Heart right ventricle (tissue), 16 donors: Measurements from ENCODE around the gene POLR2C. TPM values are rescaled to one million over a fixed set of nuclear protein-coding genes. Genes with fewer than 3 reads are reported as not detected.

ENCODE experiments used
- ATAC-seq, 8 donors: fragments of 200-7000 bp; cut with Tn5 transposase; one replicate each; pipeline ENCODE4 v1.9.1; 2020; ENCODE audit warnings: mild to moderate bottlenecking in 8 of 8, moderate library complexity in 8 of 8, moderate number of reproducible peaks in 1 of 8
- DNase-seq, 2 donors: peaks; one replicate each; pipeline ENCODE4 v3.0.0-alpha.2; 2020
- H3K27ac ChIP-seq, 10 donors: fragments of 200-600 bp; sonication (generic) in 2 of 10; one replicate each; pipeline versions ENCODE4 v1.5.0 to v1.8.0; 2020 to 2022; ENCODE audit warnings: mild to moderate bottlenecking in 3 of 10
- H3K27me3 ChIP-seq, 7 donors: fragments of 200-600 bp; one replicate each; pipeline ENCODE4 v1.8.0; 2021 to 2022; ENCODE audit warnings: mild to moderate bottlenecking in 2 of 7
- H3K36me3 ChIP-seq, 9 donors: fragments of 200-600 bp; sonication (generic) in 1 of 9; one replicate each; pipeline versions ENCODE4 v1.5.0 to v1.8.0; 2020 to 2022; ENCODE audit warnings: mild to moderate bottlenecking in 2 of 9
- H3K4me1 ChIP-seq, 9 donors: fragments of 200-600 bp; sonication (generic) in 1 of 9; one replicate each; pipeline versions ENCODE4 v1.5.0 to v1.8.0; 2020 to 2022; ENCODE audit warnings: mild to moderate bottlenecking in 4 of 9
- H3K4me3 ChIP-seq, 10 donors: fragments of 200-600 bp; sonication (generic) in 2 of 10; one replicate each; pipeline versions ENCODE4 v1.5.0 to v1.8.0; 2020 to 2022; ENCODE audit warnings: mild to moderate bottlenecking in 7 of 10, moderate library complexity in 2 of 10
- H3K9me3 ChIP-seq, 11 donors: fragments of 200-600 bp in 10 of 11; sonication (generic) in 2 of 11; one replicate each; pipeline versions ENCODE4 v1.5.0 to v1.8.0; 2013 to 2022; ENCODE audit warnings: mild to moderate bottlenecking in 2 of 11, control low read depth in 1 of 11, moderate library complexity in 1 of 11
- CTCF ChIP-seq, 9 donors: fragments of 200-600 bp; sonication (generic) in 2 of 9; IDR thresholded peaks; one replicate each; pipeline versions ENCODE4 v1.5.0 to v1.8.0; 2021 to 2022; ENCODE audit warnings: antibody characterized with exemption in 9 of 9, mild to moderate bottlenecking in 5 of 9, moderate library complexity in 1 of 9
- WGBS, 2 donors: extraction: QIAGEN DNeasy Blood & Tissue Kit; methylation state at CpG; one replicate each; pipeline ENCODE4 v1.1.7; 2013; ENCODE audit warnings: inconsistent platforms in 1 of 2; 5-methylcytosine and 5-hydroxymethylcytosine counted together
- intact Hi-C, 10 donors: fragments of 100-400 bp; cut with DNase I; formaldehyde crosslinking; loops; one replicate each; pipeline versions ENCODE4 v1.11.1 to v1.14.2; 2022
- polyA plus RNA-seq, 2 donors: library from polyadenylated mRNA; stranded (reverse); fragments of 200-250 nt; gene quantifications; one replicate each; pipeline ENCODE4 v1.2.3, GENCODE V29; 2013
- total RNA-seq, 10 donors: library from RNA; stranded (reverse); fragmentation: NEBNext Ultra II Directional in 3 of 10; extraction: Animal tissue kit (Norgen Biotek cat#: 25700) in 3 of 10; gene quantifications; one replicate each; pipeline versions ENCODE4 v1.2.1 to v1.2.4, GENCODE V29; 2021 to 2023
- donor health status: Arrhythmogenic right ventricular cardiomyopathy.
- donor health status: ischemic (EF 13 %, LVEDD 7.1; RV severe dilation, severe dysfunction).
- donor health status: healthy with polysubstance abuse.
- donor health status: DM: no; HTN: yes; CAD: no.
- donor health status: DM: no; HTN: no; CAD: no.
- donor health status: ischemic (EF 25% LVEDD 6.9; RV normal size, moderate dysfunction).
- donor health status: ischemic (EF 25% LVEDD 5.7; RV mildly dilated, moderate dysfunction).
- donor health status: healthy.
- donor health status: DM: yes; HTN: yes; CAD: no.
- donor health status: Ischemic cardiomyopathy.
- donor health status: ischemic (EF 35%, LVEDD 5.7; RV mildly dilated, moderate dysfunction).
- donor health status: nonischemic (EF 11% LVEDD 7.7; RV severe dilation, severe dysfunction).
- donor health status: DM: yes; HTN: yes; CAD: no.
- donor health status: PGD.
- donor health status: ischemic (EF 29% LVEDD 5.4; RV normal size, mild dysfunction).
- donor health status: nonischemic (EF 23%, LVEDD 6.1; RV moderate dilation, normal function).

POLR2C gene
- total and polyA plus RNA-seq, 12 donors = 17.9 to 56.7 (median 46.1) TPM

- intact Hi-C loops = loop anchor here in 5 of 10 donors (5.0 kb wide), 2 partner anchors 37 to 47 kb away; no protein-coding TSS in a partner anchor
- peaks cover 16 to 63% (median 42%) of the 10 kb centered on the region in 9 donors for H3K4me1 ChIP-seq
These were observed 17.7 kb downstream of the POLR2C start for GRCh38 chr16:57479976-57480753.

GRCh38 chr16:57480754-57481230 is 18.3 kb downstream of the POLR2C start:
- peaks cover 16 to 68% (median 45%) of the 10 kb centered on the region in 9 donors for H3K4me1 ChIP-seq
- no peaks in the 10 kb centered on the region for H3K36me3 ChIP-seq
- DNase-seq (no peak), ATAC-seq (no peak)
- no peak for TF ChIP-seq CTCF (IDR thresholded peaks at IDR 0.05)
- H3K4me3 ChIP-seq = peak overlapping the region in 1 of 10 donors; percentile 64
- peaks cover 0 to 15% (median 0%) of the 10 kb centered on the region in 7 donors for H3K27me3 ChIP-seq
- WGBS, 2 donors = 65 to 70% methylated on average over 6 of the region's 6 CpGs
- peak overlapping the region in 8 of 10 donors; percentile 20 to 75 (median 67) for H3K27ac ChIP-seq
- H3K9me3 ChIP-seq = no peaks in the 10 kb centered on the region
- intact Hi-C loops = loop anchor here in 1 of 10 donors (5.0 kb wide), 1 partner anchor 47 kb away; no protein-coding TSS in a partner anchor

More at GRCh38 chr16:57479976-57480753, 17.7 kb downstream of the POLR2C start:
- peak overlapping the region in 9 of 10 donors; percentile 20 to 75 (median 67) for H3K27ac ChIP-seq
- DNase-seq (peak in 1 of 2 donors; percentile 69), ATAC-seq (peak; percentile 40 to 67 (median 58))
- no peak for TF ChIP-seq CTCF (IDR thresholded peaks at IDR 0.05)
- H3K4me3 ChIP-seq = peak overlapping the region in 9 of 10 donors; percentile 42 to 67 (median 60)
- peaks cover 0 to 11% (median 0%) of the 10 kb centered on the region in 7 donors for H3K27me3 ChIP-seq
- H3K36me3 ChIP-seq = peaks cover 0 to 3% (median 0%) of the 10 kb centered on the region in 9 donors
- WGBS, 2 donors = 28 to 31% methylated on average over 14 to 15 of the region's 15 CpGs
- no peaks in the 10 kb centered on the region for H3K9me3 ChIP-seq

GRCh38 chr16:57481421-57481820 is 18.9 kb downstream of the POLR2C start:
- TF ChIP-seq CTCF (IDR thresholded peaks at IDR 0.05) = no peak
- Histone ChIP-seq H3K9me3 (no peaks in the 10 kb centered on the region), H3K4me1 (peaks cover 16 to 65% (median 42%) of the 10 kb centered on the region in 9 donors), H3K36me3 (no peaks in the 10 kb centered on the region), H3K4me3 (no peak overlapping the region), H3K27me3 (peaks cover 0 to 18% (median 0%) of the 10 kb centered on the region in 7 donors), H3K27ac (no peak overlapping the region)
- intact Hi-C loops = loop anchor here in 1 of 10 donors (5.0 kb wide), 1 partner anchor 46 kb away; no protein-coding TSS in a partner anchor
- DNase-seq (no peak), ATAC-seq (no peak)
- WGBS, 2 donors = 89 to 90% methylated on average over 4 of the region's 4 CpGs

- intact Hi-C loops = loop anchor here in 1 of 10 donors (5.0 kb wide), 1 partner anchor 44 kb away; no protein-coding TSS in a partner anchor
- TF ChIP-seq CTCF (IDR thresholded peaks at IDR 0.05) = no peak
- DNase-seq (no peak), ATAC-seq (no peak)
- Histone ChIP-seq H3K4me3 (no peak overlapping the region), H3K36me3 (no peaks in the 10 kb centered on the region), H3K27me3 (peaks cover 0 to 18% (median 0%) of the 10 kb centered on the region in 7 donors), H3K27ac (no peak overlapping the region), H3K4me1 (peaks cover 20 to 58% (median 47%) of the 10 kb centered on the region in 9 donors), H3K9me3 (no peaks in the 10 kb centered on the region)
- 76 to 83% methylated on average over 13 to 14 of the region's 14 CpGs for WGBS, 2 donors
These were observed 20.5 kb downstream of the POLR2C start for GRCh38 chr16:57482845-57483545.
